Caco-2 (cell line): ENCODE measurements around the gene PI16. TPM values are rescaled to one million over a fixed set of nuclear protein-coding genes. Genes with fewer than 3 reads are reported as not detected.
"Not testable (repeated sequence)": the region's sequence is repeated elsewhere in the genome, so short reads cannot be mapped to it uniquely, and the experiment has no call there.

Experiments used
- BruUV-seq: library from RNA; stranded (reverse); fragments of 400-500 nt; replicated peaks from 2 replicates; lab custom pipeline; 2021; lab: Mats Ljungman, UMichigan
- CTCF ChIA-PET: fragments of 300-600 bp; sonication (Branson Sonifier 250); formaldehyde crosslinking; loops from one replicate; lab custom pipeline; 2022; ENCODE audit warnings: antibody characterized with exemption; lab: Charles Lee
- POLR2A ChIA-PET: fragments of 300-600 bp; sonication (Branson Sonifier 250); formaldehyde crosslinking; loops from one replicate; lab custom pipeline; 2022; ENCODE audit warnings: antibody characterized with exemption; lab: Charles Lee
- DNase-seq, 2 experiments: peaks; one replicate each; pipeline versions ENCODE4 v3.0.0 to v3.0.0-alpha.2; 2020 to 2022
- H3K27me3 ChIP-seq: replicated peaks from 2 replicates; pipeline ENCODE4 v1.6.0; 2011; ENCODE audit warnings: low read length; ENCODE audit not compliant: control insufficient read depth, insufficient read depth
- H3K36me3 ChIP-seq: 2 replicates; pipeline ENCODE4 v1.5.1; 2011; ENCODE audit warnings: low read length; ENCODE audit not compliant: control insufficient read depth, insufficient read depth
- H3K4me1 ChIP-seq: fragments of 250-450 bp; sonication (Bioruptor Pico); 2 replicates; pipeline ENCODE4 v1.5.1; 2020; ENCODE audit warnings: mild to moderate bottlenecking
- H3K4me3 ChIP-seq: 2 replicates; pipeline ENCODE4 v1.5.1; 2011; ENCODE audit warnings: low read depth, mild to moderate bottlenecking, control low read depth, low read length
- H3K9me3 ChIP-seq: fragments of 250-450 bp; sonication (Bioruptor Pico); 2 replicates; pipeline ENCODE4 v1.5.1; 2020; ENCODE audit warnings: mild to moderate bottlenecking, moderate library complexity
- H3K27ac Mint-ChIP-seq: one replicate; pipeline ENCODE4 v1.8.0; 2022; ENCODE audit warnings: mixed read lengths; ENCODE audit not compliant: unreplicated experiment
- H3K27me3 Mint-ChIP-seq: one replicate; pipeline ENCODE4 v1.8.0; 2022; ENCODE audit warnings: mixed read lengths; ENCODE audit not compliant: insufficient read depth, unreplicated experiment
- H3K36me3 Mint-ChIP-seq: one replicate; pipeline ENCODE4 v1.8.0; 2022; ENCODE audit warnings: mild to moderate bottlenecking, mixed read lengths; ENCODE audit not compliant: insufficient read depth, unreplicated experiment
- H3K4me1 Mint-ChIP-seq: one replicate; pipeline ENCODE4 v1.8.0; 2022; ENCODE audit warnings: low read depth, mixed read lengths; ENCODE audit not compliant: unreplicated experiment
- H3K4me3 Mint-ChIP-seq: one replicate; pipeline ENCODE4 v1.8.0; 2022; ENCODE audit warnings: mild to moderate bottlenecking, moderate library complexity, mixed read lengths; ENCODE audit not compliant: unreplicated experiment
- H3K9me3 Mint-ChIP-seq: one replicate; pipeline ENCODE4 v1.8.0; 2022; ENCODE audit warnings: mixed read lengths; ENCODE audit not compliant: unreplicated experiment
- CTCF ChIP-seq, 2 experiments: fragments of 200-600 bp in 1 of 2; IDR thresholded peaks; 1 replicate in 1 of 2; 2 replicates in 1 of 2; pipeline versions ENCODE4 v1.5.1 to v1.8.0; 2011 to 2022; ENCODE audit warnings: antibody characterized with exemption in 1 of 2, control low read depth in 1 of 2, inconsistent platforms in 1 of 2, low read depth in 1 of 2, low read length in 1 of 2, mild to moderate bottlenecking in 1 of 2, moderate library complexity in 1 of 2; ENCODE audit not compliant: insufficient read depth in 1 of 2, severe bottlenecking in 1 of 2, unreplicated experiment in 1 of 2
- intact Hi-C: fragments of 100-400 bp; cut with micrococcal nuclease; formaldehyde crosslinking; loops from one replicate; pipeline ENCODE4 v1.10.0; 2022; ENCODE audit not compliant: unreplicated experiment
- total RNA-seq: library from RNA; stranded (reverse); gene quantifications from 2 replicates; pipeline ENCODE4 v1.2.3, GENCODE V29; 2022

Gene PI16
- total RNA-seq, 1 experiment from 2014 or later = not detected

GRCh38 chr6:36937896-36938295 lies 16.6 kb upstream of the PI16 start:
- Histone ChIP-seq H3K4me3 (no peak overlapping the region), H3K4me1 (no peaks in the 10 kb centered on the region), H3K9me3 (no peaks in the 10 kb centered on the region), H3K36me3 (no peaks in the 10 kb centered on the region), H3K27me3 (no peaks in the 10 kb centered on the region)
- Mint-ChIP-seq H3K27me3 (no peaks in the 10 kb centered on the region), H3K36me3 (no peaks in the 10 kb centered on the region), H3K4me3 (no peak overlapping the region), H3K9me3 (peaks cover 9% of the 10 kb centered on the region), H3K4me1 (no peaks in the 10 kb centered on the region), H3K27ac (no peak overlapping the region)
- DNase-seq = no peak
- intact Hi-C loops = loop anchor here (1.0 kb wide), 1 partner anchor 27 kb away; no protein-coding TSS in a partner anchor
- BruUV-seq = no TSS peak
- POLR2A ChIA-PET = no interaction called here
- no peak for TF ChIP-seq CTCF (IDR thresholded peaks at IDR 0.05; ENCODE audit: insufficient read depth in 1 of 2, low read depth in 1 of 2, low read length in 1 of 2, severe bottlenecking in 1 of 2, unreplicated experiment in 1 of 2)
- CTCF ChIA-PET = interaction anchor here (1.2 kb wide), 1 partner anchor 81 kb away, joined by 3 read pairs; no protein-coding TSS in a partner anchor

GRCh38 chr6:36938536-36938935 lies 16.0 kb upstream of the PI16 start:
- intact Hi-C loops = no loop called here
- Mint-ChIP-seq H3K27me3 (peaks cover 3% of the 10 kb centered on the region), H3K4me3 (no peak overlapping the region), H3K27ac (no peak overlapping the region), H3K4me1 (no peaks in the 10 kb centered on the region), H3K9me3 (peaks cover 9% of the 10 kb centered on the region), H3K36me3 (no peaks in the 10 kb centered on the region)
- no peaks in the 10 kb centered on the region for H3K4me1 ChIP-seq
- no peaks in the 10 kb centered on the region for H3K9me3 ChIP-seq
- CTCF ChIA-PET = no interaction called here
- DNase-seq = no peak
- POLR2A ChIA-PET = no interaction called here
- TF ChIP-seq CTCF (IDR thresholded peaks at IDR 0.05; ENCODE audit: insufficient read depth in 1 of 2, low read depth in 1 of 2, low read length in 1 of 2, severe bottlenecking in 1 of 2, unreplicated experiment in 1 of 2) = no peak
- no peaks in the 10 kb centered on the region for H3K36me3 ChIP-seq
- H3K27me3 ChIP-seq = no peaks in the 10 kb centered on the region
- H3K4me3 ChIP-seq = no peak overlapping the region
- no TSS peak for BruUV-seq

GRCh38 chr6:36939005-36939404 lies 15.5 kb upstream of the PI16 start:
- H3K36me3 ChIP-seq, H3K9me3 ChIP-seq, H3K9me3 Mint-ChIP-seq, CTCF ChIA-PET, H3K4me1 Mint-ChIP-seq, H3K4me3 ChIP-seq, H3K4me1 ChIP-seq, H3K27me3 ChIP-seq, DNase-seq, H3K4me3 Mint-ChIP-seq, H3K27ac Mint-ChIP-seq, intact Hi-C loops, H3K36me3 Mint-ChIP-seq, H3K27me3 Mint-ChIP-seq, BruUV-seq, POLR2A ChIA-PET: not testable (repeated sequence)

- intact Hi-C loops = no loop called here
- Mint-ChIP-seq H3K36me3 (no peaks in the 10 kb centered on the region), H3K9me3 (peaks cover 9% of the 10 kb centered on the region), H3K27me3 (peaks cover 3% of the 10 kb centered on the region), H3K4me3 (no peak overlapping the region), H3K4me1 (no peaks in the 10 kb centered on the region), H3K27ac (no peak overlapping the region)
- Histone ChIP-seq H3K27me3 (no peaks in the 10 kb centered on the region), H3K4me1 (no peaks in the 10 kb centered on the region), H3K4me3 (no peak overlapping the region), H3K9me3 (no peaks in the 10 kb centered on the region), H3K36me3 (no peaks in the 10 kb centered on the region)
- no peak for DNase-seq
- no peak for TF ChIP-seq CTCF (IDR thresholded peaks at IDR 0.05; ENCODE audit: insufficient read depth in 1 of 2, low read depth in 1 of 2, low read length in 1 of 2, severe bottlenecking in 1 of 2, unreplicated experiment in 1 of 2)
- BruUV-seq = no TSS peak
- CTCF ChIA-PET = no interaction called here
- POLR2A ChIA-PET = no interaction called here
Measured at GRCh38 chr6:36940027-36940426, 14.5 kb upstream of the PI16 start.

- H3K4me1 ChIP-seq, CTCF ChIA-PET, H3K4me1 Mint-ChIP-seq, H3K4me3 ChIP-seq, H3K36me3 ChIP-seq, H3K27me3 ChIP-seq, H3K9me3 ChIP-seq, H3K27ac Mint-ChIP-seq, intact Hi-C loops, DNase-seq, H3K4me3 Mint-ChIP-seq, POLR2A ChIA-PET, BruUV-seq, H3K27me3 Mint-ChIP-seq, H3K36me3 Mint-ChIP-seq: not testable (repeated sequence)
- H3K9me3 Mint-ChIP-seq = peaks cover 16% of the 10 kb centered on the region
Measured at GRCh38 chr6:36941561-36941960, 13.0 kb upstream of the PI16 start.
